T47D (cell line): ENCODE results near the gene ANO8.

Source experiments
- DNase-seq, 2 experiments: peaks; one replicate each; pipeline versions ENCODE4 v3.0.0 to v3.0.0-alpha.2; 2011 to 2012; ENCODE audit warnings: low read depth in 1 of 2, low spot score in 1 of 2
- JUND ChIP-seq: IDR thresholded peaks from 2 replicates; pipeline ENCODE4 v1.6.1; 2012; ENCODE audit warnings: low read depth
- in situ Hi-C: cut with HindIII; loops from 2 replicates; pipeline ENCODE4 v1.10.0; 2016; ENCODE audit warnings: low sequenced_read_pairs, low pct_unique_long_range_greater_than_20kb

ANO8 gene

DNA sequence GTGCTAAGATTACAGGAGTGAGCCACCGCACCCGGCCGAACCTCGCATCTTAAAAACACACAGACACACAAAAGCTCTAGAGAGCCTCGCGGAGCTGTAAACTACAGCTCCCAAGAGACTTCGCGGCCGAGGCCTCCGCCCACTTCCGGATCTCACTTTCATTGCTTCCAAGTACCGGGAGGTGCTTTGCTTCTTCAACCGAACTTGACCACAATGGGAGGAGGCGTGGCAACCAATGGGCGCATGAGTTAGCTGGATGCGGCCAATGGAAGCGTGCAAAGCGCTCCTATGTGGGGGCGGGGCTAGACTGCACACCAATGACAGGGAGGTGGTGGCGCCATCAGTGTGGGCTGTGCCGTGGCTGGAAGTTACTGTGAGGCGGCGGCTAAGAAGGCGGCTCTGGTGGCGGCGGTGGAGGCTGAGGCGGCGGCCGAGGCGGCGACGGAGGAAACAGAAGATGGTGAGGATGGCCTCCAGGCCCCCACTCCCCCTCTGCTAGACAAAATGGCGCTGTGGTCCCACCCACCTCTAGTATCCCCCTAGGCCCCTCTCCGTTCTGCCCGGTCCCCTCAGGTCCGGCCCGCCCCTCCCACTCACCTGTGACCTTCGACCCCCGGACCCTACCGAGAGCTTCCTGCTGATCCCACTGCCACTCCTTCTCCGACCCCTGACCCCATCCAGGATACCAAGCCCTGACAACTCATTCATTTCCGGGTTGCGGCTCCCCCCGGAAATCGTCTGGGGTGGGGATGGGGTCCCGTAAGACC, 25.3 kb downstream of the ANO8 start, which contains the start of gene DDA1:
Gene DDA1 (plus strand): TSS at position 366 of the 767 bp plus-strand sequence. CDS start 92 bp downstream, at position 458.
- peak; percentile 96 to 99 for DNase-seq
- no peak for TF ChIP-seq JUND
- in situ Hi-C loops: no loop called here

DNA sequence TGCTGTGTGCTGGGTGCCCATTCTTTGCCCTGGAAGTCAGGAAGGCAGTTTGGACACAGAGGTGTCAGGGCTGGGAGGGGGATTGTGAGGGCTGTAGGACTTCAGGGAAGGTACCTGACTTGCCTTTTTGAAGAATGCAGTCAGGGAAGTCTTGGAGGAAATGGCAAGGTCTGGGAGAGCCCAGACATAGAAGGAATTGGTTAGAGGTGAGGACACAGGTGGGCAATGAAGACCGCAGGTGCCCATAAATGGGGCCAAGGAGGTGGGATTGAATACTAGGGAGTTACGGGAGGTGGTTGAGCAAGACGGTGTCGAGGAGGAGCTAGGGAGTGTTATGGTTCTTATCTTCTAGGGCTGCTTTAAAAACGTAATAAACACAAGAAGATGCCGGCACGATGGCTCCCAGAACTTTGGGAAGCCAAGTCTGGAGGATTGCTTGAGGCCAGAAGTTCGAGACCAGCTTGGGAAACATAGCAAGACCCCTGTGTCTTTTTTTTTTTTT, 26.7 kb downstream of the ANO8 start:
- in situ Hi-C loops: no loop called here
- no peak for DNase-seq
- no peak for TF ChIP-seq JUND

DNA sequence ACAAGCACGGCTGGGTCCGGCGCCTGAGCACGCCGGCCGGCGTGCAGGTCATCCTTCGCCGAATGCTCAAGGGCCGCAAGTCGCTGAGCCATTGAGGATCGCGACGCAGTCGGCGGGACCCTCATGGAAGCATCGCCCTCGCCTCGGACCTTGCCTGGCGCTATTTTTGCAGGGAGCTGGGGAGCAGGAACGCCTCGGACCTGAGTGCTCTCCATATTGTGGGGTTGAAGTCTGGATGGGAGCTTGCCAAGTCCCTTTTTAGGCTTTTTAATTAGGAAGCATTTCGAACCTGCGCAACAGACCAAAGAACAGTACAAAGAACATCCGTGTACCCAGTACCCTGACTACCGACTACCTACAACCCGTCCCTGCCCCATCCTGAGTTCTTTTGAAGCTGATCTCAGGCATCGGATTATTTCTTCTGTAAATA, 28.4 kb downstream of the ANO8 start:
- no peak for TF ChIP-seq JUND
- in situ Hi-C loops: no loop called here
- DNase-seq: no peak

- in situ Hi-C loops: no loop called here
- TF ChIP-seq JUND: no peak
- peak; percentile 84 to 99 for DNase-seq
Measured at GRCh38 chr19:17305517-17306284, 29.0 kb downstream of the ANO8 start, which contains the start of gene MRPL34. MRPL34 (plus strand) TSS chr19:17305872; CDS start chr19:17305893, 21 bp downstream.

DNA sequence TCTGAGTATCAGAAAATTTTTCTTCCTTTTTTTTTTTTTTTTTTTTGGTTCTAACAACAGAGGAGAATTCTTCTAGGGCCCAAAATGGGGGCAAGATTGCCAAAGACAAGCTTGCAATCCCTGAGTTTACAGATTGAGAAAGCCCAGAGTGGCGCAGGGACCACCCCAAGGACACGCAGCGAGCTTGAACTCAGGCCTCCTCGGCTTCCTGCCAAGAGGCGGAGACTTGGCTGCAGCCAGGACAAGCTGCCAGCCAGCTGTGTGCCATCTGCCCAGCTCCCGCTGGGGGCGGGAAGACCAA, 29.5 kb downstream of the ANO8 start:
- DNase-seq: no peak
- in situ Hi-C loops: no loop called here
- no peak for TF ChIP-seq JUND

DNA sequence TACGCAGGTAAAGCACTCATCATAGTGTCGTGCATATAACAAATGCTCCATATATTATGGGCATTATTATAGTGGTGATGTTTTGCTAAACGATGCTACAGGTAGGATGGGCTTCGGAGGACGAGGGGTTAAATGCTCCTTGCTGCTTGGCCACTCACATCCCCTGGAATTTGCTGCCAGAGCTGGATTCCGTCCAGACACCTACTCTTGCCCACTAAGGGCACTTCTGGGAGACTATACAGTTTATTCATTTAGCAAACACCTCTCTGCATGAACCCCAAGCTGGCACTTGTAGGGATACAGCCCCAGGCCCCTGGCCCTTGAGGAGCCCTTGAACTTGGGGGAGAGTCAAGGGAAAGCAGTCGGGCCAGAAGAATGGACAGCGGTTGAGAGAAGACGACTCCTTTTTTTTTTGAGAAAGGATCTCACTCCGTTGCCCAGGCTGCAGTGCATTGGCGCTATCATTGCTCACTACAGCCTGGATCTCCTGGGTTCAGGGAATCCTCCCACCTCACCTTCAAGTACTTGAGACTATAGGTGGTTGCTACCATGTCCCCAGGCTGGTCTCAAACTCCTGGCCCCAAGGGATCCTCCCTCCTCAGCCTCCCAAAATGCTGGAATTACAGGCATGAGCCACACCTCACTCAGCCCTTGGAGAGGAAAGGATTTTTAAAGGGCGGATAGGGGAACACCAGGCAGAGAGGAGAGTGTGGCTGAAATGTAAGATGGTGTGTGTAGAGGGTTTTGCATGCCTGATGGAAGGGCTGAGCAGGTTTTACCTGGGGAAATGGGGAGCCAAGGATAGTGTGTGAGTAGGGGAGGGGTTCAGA, 30.1 kb downstream of the ANO8 start:
- no peak for DNase-seq
- TF ChIP-seq JUND: no peak
- in situ Hi-C loops: no loop called here

DNA sequence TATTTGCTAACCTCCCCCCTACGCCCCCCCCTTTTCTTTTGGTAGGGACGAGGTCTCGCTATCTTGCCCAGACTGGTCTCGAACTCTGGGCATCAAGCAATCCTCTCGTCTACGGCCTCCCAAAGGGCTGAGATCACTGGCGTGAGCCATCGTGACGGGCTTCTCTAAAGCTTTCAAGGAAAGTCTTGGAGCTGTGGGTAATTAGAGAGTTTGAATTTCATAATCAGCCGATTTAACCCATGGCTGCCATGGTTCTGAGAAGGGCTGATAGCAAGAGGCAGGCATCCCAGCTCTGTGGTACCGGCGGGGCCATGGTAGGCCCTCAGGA, 30.8 kb downstream of the ANO8 start:
- TF ChIP-seq JUND: no peak
- in situ Hi-C loops: no loop called here

DNA sequence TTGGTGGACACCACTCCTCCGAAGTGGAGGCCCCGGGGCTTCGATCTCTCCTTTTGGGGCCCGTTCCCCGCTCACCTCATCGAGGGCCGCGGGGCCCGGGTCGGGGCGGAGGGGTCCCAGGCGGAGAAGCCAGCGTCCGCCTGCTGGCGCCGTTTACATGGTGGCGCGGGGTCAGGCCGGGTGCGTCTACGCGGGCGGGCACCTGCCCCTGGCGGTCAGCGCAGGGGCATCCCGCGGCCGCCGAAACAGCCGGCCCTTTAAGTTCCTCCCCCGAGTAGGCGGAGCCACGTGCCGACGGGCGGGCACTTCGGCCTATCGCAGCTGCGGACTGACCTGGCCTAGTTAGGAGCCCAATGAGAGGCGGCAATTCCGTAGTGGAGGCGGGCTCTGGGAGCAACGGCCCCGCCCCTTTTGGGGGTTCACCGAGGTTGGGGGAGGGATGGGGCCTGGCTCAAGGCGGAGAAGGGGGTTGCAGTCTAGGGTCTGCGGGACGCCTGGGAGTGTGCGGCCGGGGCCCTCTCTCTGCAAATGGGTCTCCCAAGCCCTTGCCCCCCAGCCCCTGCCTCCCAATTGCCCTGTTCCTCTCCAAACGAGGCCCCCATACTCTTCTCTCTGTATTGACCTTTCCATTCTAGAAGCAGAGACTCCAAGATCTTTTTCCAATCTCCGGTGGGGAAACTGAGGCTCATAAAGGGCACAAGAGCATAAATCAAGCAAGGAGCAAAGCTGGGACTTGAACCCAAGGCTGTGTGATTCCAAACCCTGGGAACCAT, 31.3 kb downstream of the ANO8 start, which contains the start of gene ABHD8:
Gene ABHD8 (minus strand): TSS at position 259 of the 773 bp plus-strand sequence. CDS start 1,809 bp downstream, outside the sequence.
- in situ Hi-C loops: no loop called here
- peak; percentile 91 to 95 for DNase-seq
- TF ChIP-seq JUND: no peak

More for the DNA sequence above, 30.8 kb downstream of the ANO8 start:
- DNase-seq: no peak

DNA sequence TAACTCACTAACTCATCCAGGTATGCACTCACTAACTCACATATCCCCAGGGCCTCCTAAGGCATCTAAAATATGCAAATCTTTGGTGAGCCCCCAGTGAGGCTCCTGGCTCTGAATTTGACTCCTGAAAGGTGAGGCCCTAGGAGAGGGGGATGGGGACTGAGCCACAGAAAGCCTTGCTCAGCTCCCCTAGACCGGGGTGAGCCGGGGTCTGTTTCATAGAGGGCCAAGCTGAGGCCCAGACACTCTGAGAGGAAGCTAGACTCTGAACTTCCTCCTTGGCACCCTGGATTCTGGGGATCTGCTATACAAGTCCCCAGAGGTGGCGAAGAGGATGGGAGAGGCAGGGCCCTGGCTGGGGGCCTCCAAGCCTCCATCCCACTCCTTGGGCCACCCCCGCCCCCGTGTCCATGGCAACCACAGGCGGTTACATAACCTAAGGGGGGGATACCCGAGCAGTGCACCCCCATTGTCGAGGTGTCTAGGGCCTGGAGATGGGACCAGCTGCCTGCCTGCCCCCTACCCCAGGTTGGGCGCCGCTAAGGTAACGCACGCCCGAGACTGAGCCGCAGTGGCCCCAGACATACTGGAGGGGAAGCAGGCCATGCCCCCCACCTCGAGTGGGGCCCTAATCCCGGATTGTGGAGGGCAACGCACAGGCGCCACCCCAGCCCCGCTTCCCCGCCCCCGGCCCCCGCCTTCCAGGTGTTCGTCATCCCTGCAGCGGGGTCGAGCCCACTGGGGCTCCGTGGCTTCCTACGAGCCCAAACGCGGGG, 32.1 kb downstream of the ANO8 start:
- in situ Hi-C loops: no loop called here
- peak in 1 of 2 experiments; percentile 24 for DNase-seq
- no peak for TF ChIP-seq JUND

DNA sequence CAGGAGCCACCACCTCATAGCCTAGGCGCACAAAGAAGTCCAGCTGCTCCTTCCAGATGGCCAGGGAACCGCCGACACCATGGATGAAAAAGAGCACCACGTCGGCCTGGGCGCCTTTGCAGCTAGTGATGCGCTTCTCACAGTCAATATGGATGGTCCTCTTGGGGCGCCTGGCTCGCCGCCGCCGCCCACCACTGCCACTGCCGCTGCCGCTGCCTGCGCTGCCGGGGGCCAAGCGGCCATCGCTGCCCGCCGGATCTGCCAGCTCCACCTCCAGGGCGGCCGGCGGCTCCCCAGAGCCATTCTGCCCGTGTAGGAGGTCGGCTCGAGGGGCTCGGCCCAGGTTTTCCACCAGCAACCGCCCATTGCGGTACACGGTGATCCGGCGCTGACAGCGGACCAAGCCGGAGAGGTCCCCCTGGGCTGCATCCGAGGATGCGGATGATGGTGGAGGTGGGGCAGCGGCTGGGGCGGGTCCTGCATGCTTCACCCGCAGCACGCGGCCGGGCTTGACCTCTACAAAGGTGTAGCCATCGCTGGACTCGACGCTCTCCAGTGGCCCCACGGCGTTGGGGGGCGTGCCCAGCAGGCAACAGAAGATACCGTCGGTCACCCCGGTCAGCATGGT, 33.5 kb downstream of the ANO8 start:
- DNase-seq: no peak
- TF ChIP-seq JUND: no peak
- in situ Hi-C loops: no loop called here

- in situ Hi-C loops: no loop called here
- TF ChIP-seq JUND: no peak
- peak in 1 of 2 experiments; percentile 42 for DNase-seq
Measured at GRCh38 chr19:17296976-17297375, 37.7 kb downstream of the ANO8 start.
